Measurements from ENCODE around the gene EPOP.

The EPOP gene

GRCh38 chr17:38710604-38710962 lies 35.8 kb upstream of the EPOP start:
- WGBS (ENCODE audit: insufficient coverage) = 95% methylated on average over 3 of the region's 3 CpGs
- DNase-seq = peak in 1 of 3 donors; percentile 20
- Histone ChIP-seq H3K9me3 (ENCODE audit: control extremely low read depth in 1 of 5, control insufficient read depth in 4 of 5, insufficient read depth in 2 of 5, low read depth in 1 of 5, low read length in 4 of 5) (no peaks in the 10 kb centered on the region), H3K27ac (ENCODE audit: insufficient read depth in 1 of 2, low read depth in 1 of 2, low read length in 2 of 2, poor library complexity in 1 of 2, severe bottlenecking in 2 of 2) (no peak overlapping the region), H3K4me1 (ENCODE audit: control extremely low read depth in 1 of 4, control insufficient read depth in 4 of 4, insufficient read depth in 4 of 4, low read length in 3 of 4) (peaks cover 0 to 51% (median 44%) of the 10 kb centered on the region in 4 experiments), H3K27me3 (replicated peaks in 2 of 5; ENCODE audit: control insufficient read depth in 4 of 5, insufficient read depth in 5 of 5, low read length in 4 of 5) (no peaks in the 10 kb centered on the region), H3K36me3 (ENCODE audit: control insufficient read depth in 4 of 4, insufficient read depth in 4 of 4, low read length in 3 of 4) (peaks cover 4 to 63% (median 49%) of the 10 kb centered on the region in 4 experiments), H3K4me3 (ENCODE audit: control insufficient read depth in 1 of 7, extremely low read depth in 1 of 7, insufficient read depth in 4 of 7, low read depth in 2 of 7, low read length in 6 of 7) (no peak overlapping the region)
- ChIA-PET POLR2A (interaction anchor here (1.2 to 1.6 kb wide), 2 partner anchors 10 to 12 kb away, joined by 3 read pairs; no protein-coding TSS in a partner anchor), CTCF (interaction anchor here (0.7 to 4.0 kb wide), 13 partner anchors 11 to 153 kb away, joined by 3 to 25 read pairs (median 3); no protein-coding TSS in a partner anchor)

DNA sequence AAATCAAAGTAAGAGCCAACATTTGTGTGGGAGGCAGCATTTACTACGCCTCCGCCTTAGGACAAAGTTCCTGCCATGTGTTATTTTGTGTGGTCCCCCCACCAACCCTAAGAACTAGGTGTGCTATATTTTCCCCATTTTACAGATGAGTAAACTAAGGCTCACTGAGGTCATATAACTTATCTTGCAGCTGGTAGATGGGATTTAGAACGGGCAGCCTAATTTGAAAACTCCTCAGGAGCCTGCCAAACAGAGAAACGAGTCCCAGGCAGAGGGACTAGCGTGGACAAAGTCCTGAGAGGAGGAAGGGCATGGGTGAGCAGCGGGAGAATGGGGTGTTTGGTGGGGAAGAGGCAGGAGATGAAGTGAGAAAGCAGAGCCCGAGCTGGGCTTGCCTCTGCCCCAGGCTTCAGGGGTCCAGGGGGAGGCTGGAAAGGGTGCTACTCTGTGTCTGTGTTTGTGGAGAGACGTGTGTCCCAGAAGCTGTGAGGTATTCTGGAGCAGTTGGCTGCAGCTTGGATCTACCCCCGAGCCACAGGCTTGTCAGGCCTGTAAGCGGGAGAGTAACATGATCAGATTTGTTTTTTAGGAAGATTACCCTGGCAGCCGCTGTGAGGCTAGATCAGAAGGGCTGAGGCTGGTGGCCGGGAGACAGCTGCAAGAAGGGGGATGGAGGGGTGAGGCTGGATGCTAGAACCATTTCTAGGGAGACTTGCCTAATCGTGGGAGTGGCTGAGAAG lies 35.3 kb upstream of the EPOP start:
- Histone ChIP-seq H3K4me3 (ENCODE audit: control insufficient read depth in 1 of 7, extremely low read depth in 1 of 7, insufficient read depth in 4 of 7, low read depth in 2 of 7, low read length in 6 of 7) (no peak overlapping the region), H3K9me3 (ENCODE audit: control extremely low read depth in 1 of 5, control insufficient read depth in 4 of 5, insufficient read depth in 2 of 5, low read depth in 1 of 5, low read length in 4 of 5) (no peaks in the 10 kb centered on the region), H3K27me3 (replicated peaks in 2 of 5; ENCODE audit: control insufficient read depth in 4 of 5, insufficient read depth in 5 of 5, low read length in 4 of 5) (no peaks in the 10 kb centered on the region), H3K27ac (ENCODE audit: insufficient read depth in 1 of 2, low read depth in 1 of 2, low read length in 2 of 2, poor library complexity in 1 of 2, severe bottlenecking in 2 of 2) (no peak overlapping the region), H3K36me3 (ENCODE audit: control insufficient read depth in 4 of 4, insufficient read depth in 4 of 4, low read length in 3 of 4) (peaks cover 4 to 58% (median 45%) of the 10 kb centered on the region in 4 experiments), H3K4me1 (ENCODE audit: control extremely low read depth in 1 of 4, control insufficient read depth in 4 of 4, insufficient read depth in 4 of 4, low read length in 3 of 4) (peaks cover 0 to 51% (median 44%) of the 10 kb centered on the region in 4 experiments)
- WGBS (ENCODE audit: insufficient coverage) = 96% methylated on average over 11 of the region's 13 CpGs
- no peak for DNase-seq
- ChIA-PET POLR2A (interaction anchor here (1.2 to 1.6 kb wide), 2 partner anchors 10 to 12 kb away, joined by 3 read pairs; no protein-coding TSS in a partner anchor), CTCF (interaction anchor here (0.7 to 4.0 kb wide), 13 partner anchors 10 to 152 kb away, joined by 3 to 25 read pairs (median 3); no protein-coding TSS in a partner anchor)

DNA sequence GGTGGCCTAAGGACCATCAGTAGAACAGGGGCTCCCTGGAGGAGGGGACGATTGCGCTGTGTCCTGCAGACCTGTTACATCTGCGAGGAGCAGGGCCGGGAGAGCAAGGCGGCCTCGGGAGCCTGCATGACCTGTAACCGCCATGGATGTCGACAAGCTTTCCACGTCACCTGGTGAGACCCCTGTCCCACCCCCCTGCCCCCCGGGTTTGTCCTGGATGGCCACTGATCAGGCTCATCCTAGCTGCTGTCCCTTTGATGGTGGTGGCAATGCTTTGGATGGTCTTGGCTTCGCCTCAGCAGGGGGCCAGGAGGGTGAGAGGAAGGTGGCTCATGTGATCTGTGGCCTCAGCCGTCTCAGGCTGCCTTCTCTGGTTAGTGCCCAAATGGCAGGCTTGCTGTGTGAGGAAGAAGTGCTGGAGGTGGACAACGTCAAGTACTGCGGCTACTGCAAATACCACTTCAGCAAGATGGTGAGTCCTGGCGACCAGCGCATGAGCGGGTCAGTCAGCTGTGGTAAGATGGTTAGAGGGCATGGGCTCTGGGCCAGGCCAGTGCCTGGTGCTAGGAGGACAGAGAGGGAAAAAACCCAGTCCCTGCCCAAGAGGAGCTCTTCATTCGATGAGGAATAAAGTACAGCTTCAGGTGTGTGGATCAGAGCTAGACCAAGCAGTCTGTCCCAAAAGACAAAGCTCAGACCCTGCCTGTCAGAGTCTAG lies 34.5 kb upstream of the EPOP start:
- POLR2A ChIA-PET = no interaction called here
- 96% methylated on average over 17 of the region's 18 CpGs for WGBS (ENCODE audit: insufficient coverage)
- Histone ChIP-seq H3K9me3 (ENCODE audit: control extremely low read depth in 1 of 5, control insufficient read depth in 4 of 5, insufficient read depth in 2 of 5, low read depth in 1 of 5, low read length in 4 of 5) (no peaks in the 10 kb centered on the region), H3K27ac (ENCODE audit: insufficient read depth in 1 of 2, low read depth in 1 of 2, low read length in 2 of 2, poor library complexity in 1 of 2, severe bottlenecking in 2 of 2) (no peak overlapping the region), H3K27me3 (replicated peaks in 2 of 5; ENCODE audit: control insufficient read depth in 4 of 5, insufficient read depth in 5 of 5, low read length in 4 of 5) (no peaks in the 10 kb centered on the region), H3K4me3 (ENCODE audit: control insufficient read depth in 1 of 7, extremely low read depth in 1 of 7, insufficient read depth in 4 of 7, low read depth in 2 of 7, low read length in 6 of 7) (no peak overlapping the region), H3K36me3 (ENCODE audit: control insufficient read depth in 4 of 4, insufficient read depth in 4 of 4, low read length in 3 of 4) (peaks cover 4 to 55% (median 42%) of the 10 kb centered on the region in 4 experiments), H3K4me1 (ENCODE audit: control extremely low read depth in 1 of 4, control insufficient read depth in 4 of 4, insufficient read depth in 4 of 4, low read length in 3 of 4) (peaks cover 0 to 56% (median 46%) of the 10 kb centered on the region in 4 experiments)
- DNase-seq = no peak
- CTCF ChIA-PET = interaction anchor here (0.8 to 4.0 kb wide), 9 partner anchors 12 to 151 kb away, joined by 3 to 25 read pairs (median 5); no protein-coding TSS in a partner anchor

GRCh38 chr17:38707678-38708351 lies 33.1 kb upstream of the EPOP start:
- no peak overlapping the region for H3K4me3 ChIP-seq (ENCODE audit: control insufficient read depth in 1 of 7, extremely low read depth in 1 of 7, insufficient read depth in 4 of 7, low read depth in 2 of 7, low read length in 6 of 7)
- CTCF ChIA-PET = interaction anchor here (0.9 to 4.3 kb wide), 3 partner anchors 16 to 24 kb away, joined by 3 to 25 read pairs (median 18); no protein-coding TSS in a partner anchor
- peaks cover 0 to 41% (median 30%) of the 10 kb centered on the region in 4 experiments for H3K36me3 ChIP-seq (ENCODE audit: control insufficient read depth in 4 of 4, insufficient read depth in 4 of 4, low read length in 3 of 4)
- 94% methylated on average over 18 of the region's 21 CpGs for whole genome bisulfite sequencing (ENCODE audit: insufficient coverage)
- DNase-seq = no peak
- H3K27me3 ChIP-seq (replicated peaks in 2 of 5; ENCODE audit: control insufficient read depth in 4 of 5, insufficient read depth in 5 of 5, low read length in 4 of 5) = no peaks in the 10 kb centered on the region
- H3K9me3 ChIP-seq (ENCODE audit: control extremely low read depth in 1 of 5, control insufficient read depth in 4 of 5, insufficient read depth in 2 of 5, low read depth in 1 of 5, low read length in 4 of 5) = no peaks in the 10 kb centered on the region
- POLR2A ChIA-PET = no interaction called here
- peaks cover 0 to 70% (median 57%) of the 10 kb centered on the region in 4 experiments for H3K4me1 ChIP-seq (ENCODE audit: control extremely low read depth in 1 of 4, control insufficient read depth in 4 of 4, insufficient read depth in 4 of 4, low read length in 3 of 4)
- no peak overlapping the region for H3K27ac ChIP-seq (ENCODE audit: insufficient read depth in 1 of 2, low read depth in 1 of 2, low read length in 2 of 2, poor library complexity in 1 of 2, severe bottlenecking in 2 of 2)

GRCh38 chr17:38706505-38707216 lies 31.9 kb upstream of the EPOP start:
- H3K4me1 ChIP-seq (ENCODE audit: control extremely low read depth in 1 of 4, control insufficient read depth in 4 of 4, insufficient read depth in 4 of 4, low read length in 3 of 4) = peaks cover 0 to 70% (median 55%) of the 10 kb centered on the region in 4 experiments
- DNase-seq = no peak
- no peaks in the 10 kb centered on the region for H3K9me3 ChIP-seq (ENCODE audit: control extremely low read depth in 1 of 5, control insufficient read depth in 4 of 5, insufficient read depth in 2 of 5, low read depth in 1 of 5, low read length in 4 of 5)
- CTCF ChIA-PET = interaction anchor here (0.6 to 4.3 kb wide), 5 partner anchors 17 to 41 kb away, joined by 3 to 18 read pairs (median 5); no protein-coding TSS in a partner anchor
- H3K4me3 ChIP-seq (ENCODE audit: control insufficient read depth in 1 of 7, extremely low read depth in 1 of 7, insufficient read depth in 4 of 7, low read depth in 2 of 7, low read length in 6 of 7) = peak overlapping the region; percentile 51 to 96 (median 86)
- POLR2A ChIA-PET = interaction anchor here (1.5 kb wide), 1 partner anchor 17 kb away, joined by 7 read pairs; no protein-coding TSS in a partner anchor
- H3K36me3 ChIP-seq (ENCODE audit: control insufficient read depth in 4 of 4, insufficient read depth in 4 of 4, low read length in 3 of 4) = peaks cover 0 to 31% (median 23%) of the 10 kb centered on the region in 4 experiments
- no peak overlapping the region for H3K27ac ChIP-seq (ENCODE audit: insufficient read depth in 1 of 2, low read depth in 1 of 2, low read length in 2 of 2, poor library complexity in 1 of 2, severe bottlenecking in 2 of 2)
- WGBS (ENCODE audit: insufficient coverage) = 56% methylated on average over 7 of the region's 20 CpGs
- H3K27me3 ChIP-seq (replicated peaks in 2 of 5; ENCODE audit: control insufficient read depth in 4 of 5, insufficient read depth in 5 of 5, low read length in 4 of 5) = no peaks in the 10 kb centered on the region

- Histone ChIP-seq H3K4me3 (ENCODE audit: control insufficient read depth in 1 of 7, extremely low read depth in 1 of 7, insufficient read depth in 4 of 7, low read depth in 2 of 7, low read length in 6 of 7) (peak overlapping the region; percentile 51 to 96 (median 86)), H3K36me3 (ENCODE audit: control insufficient read depth in 4 of 4, insufficient read depth in 4 of 4, low read length in 3 of 4) (peaks cover 0 to 24% (median 23%) of the 10 kb centered on the region in 4 experiments), H3K27ac (ENCODE audit: insufficient read depth in 1 of 2, low read depth in 1 of 2, low read length in 2 of 2, poor library complexity in 1 of 2, severe bottlenecking in 2 of 2) (peak overlapping the region in 1 of 2 experiments; percentile 70), H3K4me1 (ENCODE audit: control extremely low read depth in 1 of 4, control insufficient read depth in 4 of 4, insufficient read depth in 4 of 4, low read length in 3 of 4) (peaks cover 3 to 70% (median 55%) of the 10 kb centered on the region in 4 experiments), H3K27me3 (replicated peaks in 2 of 5; ENCODE audit: control insufficient read depth in 4 of 5, insufficient read depth in 5 of 5, low read length in 4 of 5) (no peaks in the 10 kb centered on the region), H3K9me3 (ENCODE audit: control extremely low read depth in 1 of 5, control insufficient read depth in 4 of 5, insufficient read depth in 2 of 5, low read depth in 1 of 5, low read length in 4 of 5) (no peaks in the 10 kb centered on the region)
- 0% methylated on average over 22 of the region's 38 CpGs for WGBS (ENCODE audit: insufficient coverage)
- no peak for DNase-seq
- ChIA-PET POLR2A (interaction anchor here (1.5 kb wide), 1 partner anchor 18 kb away, joined by 7 read pairs; no protein-coding TSS in a partner anchor), CTCF (interaction anchor here (1.0 to 4.3 kb wide), 3 partner anchors 18 to 29 kb away, joined by 5 to 18 read pairs (median 16); no protein-coding TSS in a partner anchor)
These were observed 31.2 kb upstream of the EPOP start for GRCh38 chr17:38705803-38706504.

All from common myeloid progenitor, CD34-positive (primary cell).